ENCODE data around the gene RALGAPA2. TPM values are rescaled to one million over a fixed set of nuclear protein-coding genes. Genes with fewer than 3 reads are reported as not detected.

Gene RALGAPA2
- total and polyA plus RNA-seq, 5 donors from 2014 or later, result 4.7 to 28.8 (median 6.2) TPM

DNA sequence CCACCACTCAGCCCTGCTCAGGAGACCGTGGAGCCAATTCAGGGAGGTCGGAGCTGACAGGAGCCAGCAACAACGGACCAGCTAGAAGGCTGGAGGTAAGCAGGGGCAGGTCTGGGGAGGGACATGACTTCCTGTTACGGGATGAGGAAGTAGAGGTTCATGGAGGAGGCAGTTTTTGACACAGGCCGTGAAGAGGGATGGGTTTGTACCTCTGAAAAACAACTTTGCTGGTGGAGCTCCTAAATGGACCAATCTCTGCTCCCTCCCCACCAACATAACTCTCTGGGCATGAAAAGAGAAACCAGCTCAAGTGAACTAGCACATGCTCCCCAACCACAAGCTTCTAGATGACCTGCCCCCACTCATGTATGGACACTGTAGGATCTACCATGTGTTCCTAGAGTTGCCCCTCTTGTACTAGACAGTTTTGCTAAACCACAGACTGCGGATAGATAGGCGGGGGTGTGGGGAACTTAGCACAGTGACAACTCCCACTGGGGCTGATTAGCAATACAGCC, 31.4 kb downstream of the RALGAPA2 start:
- Histone ChIP-seq H3K4me3 (ENCODE audit: low read depth, low read length) (no peak overlapping the region), H3K4me1 (ENCODE audit: control insufficient read depth, insufficient read depth, low read length, poor library complexity, severe bottlenecking) (no peaks in the 10 kb centered on the region), H3K36me3 (ENCODE audit: control insufficient read depth, insufficient read depth, low read length) (peaks cover 10% of the 10 kb centered on the region), H3K27me3 (ENCODE audit: control insufficient read depth, insufficient read depth, low read length) (no peaks in the 10 kb centered on the region), H3K27ac (ENCODE audit: insufficient read depth, low read length, poor library complexity, severe bottlenecking) (no peak overlapping the region), H3K9me3 (ENCODE audit: control insufficient read depth in 2 of 2, low read length in 2 of 2) (no peaks in the 10 kb centered on the region)
- no peak overlapping the region for H3K4me3 Mint-ChIP-seq
- peak overlapping the region in 2 of 3 donors; percentile 6 to 36 for H3K27ac Mint-ChIP-seq
- peaks cover 29% of the 10 kb centered on the region for H3K36me3 Mint-ChIP-seq
- no peaks in the 10 kb centered on the region for H3K9me3 Mint-ChIP-seq
- H3K27me3 Mint-ChIP-seq, result no peaks in the 10 kb centered on the region
- H3K4me1 Mint-ChIP-seq, result peaks cover 24 to 63% (median 34%) of the 10 kb centered on the region in 4 donors
- DNase-seq (no peak), ATAC-seq (ENCODE audit: low read depth in 2 of 2) (no peak)

DNA sequence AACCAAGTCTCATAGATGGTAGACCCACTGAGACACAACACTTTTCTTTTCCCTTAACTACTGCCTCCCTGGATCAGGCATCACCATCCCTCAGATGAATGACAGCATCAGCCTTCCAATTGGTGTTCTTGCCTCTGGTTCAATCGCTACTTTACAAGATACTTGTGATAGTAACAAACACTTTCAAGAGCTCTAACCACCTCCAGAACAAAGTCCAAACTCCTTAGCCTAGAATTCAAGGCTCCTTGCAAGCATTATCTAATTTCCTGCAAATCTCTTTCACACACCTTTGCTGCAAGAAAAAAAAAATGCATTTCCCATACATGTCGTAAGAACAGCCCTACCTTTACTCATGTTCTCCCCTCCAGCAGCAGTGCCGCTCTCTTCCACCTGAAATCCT, 33.1 kb downstream of the RALGAPA2 start:
- no peak overlapping the region for H3K27ac ChIP-seq (ENCODE audit: insufficient read depth, low read length, poor library complexity, severe bottlenecking)
- H3K27me3 ChIP-seq (ENCODE audit: control insufficient read depth, insufficient read depth, low read length), result no peaks in the 10 kb centered on the region
- peak overlapping the region in 1 of 3 donors; percentile 16 for H3K27ac Mint-ChIP-seq
- H3K36me3 ChIP-seq (ENCODE audit: control insufficient read depth, insufficient read depth, low read length), result peaks cover 10% of the 10 kb centered on the region
- no peaks in the 10 kb centered on the region for H3K27me3 Mint-ChIP-seq
- no peak overlapping the region for H3K4me3 ChIP-seq (ENCODE audit: low read depth, low read length)
- no peak for ATAC-seq (ENCODE audit: low read depth in 2 of 2)
- peaks cover 23 to 58% (median 35%) of the 10 kb centered on the region in 4 donors for H3K4me1 Mint-ChIP-seq
- H3K4me3 Mint-ChIP-seq, result no peak overlapping the region
- no peaks in the 10 kb centered on the region for H3K4me1 ChIP-seq (ENCODE audit: control insufficient read depth, insufficient read depth, low read length, poor library complexity, severe bottlenecking)
- peaks cover 29% of the 10 kb centered on the region for H3K36me3 Mint-ChIP-seq
- H3K9me3 ChIP-seq (ENCODE audit: control insufficient read depth in 2 of 2, low read length in 2 of 2), result no peaks in the 10 kb centered on the region
- H3K9me3 Mint-ChIP-seq, result no peaks in the 10 kb centered on the region
- no peak for DNase-seq

DNA sequence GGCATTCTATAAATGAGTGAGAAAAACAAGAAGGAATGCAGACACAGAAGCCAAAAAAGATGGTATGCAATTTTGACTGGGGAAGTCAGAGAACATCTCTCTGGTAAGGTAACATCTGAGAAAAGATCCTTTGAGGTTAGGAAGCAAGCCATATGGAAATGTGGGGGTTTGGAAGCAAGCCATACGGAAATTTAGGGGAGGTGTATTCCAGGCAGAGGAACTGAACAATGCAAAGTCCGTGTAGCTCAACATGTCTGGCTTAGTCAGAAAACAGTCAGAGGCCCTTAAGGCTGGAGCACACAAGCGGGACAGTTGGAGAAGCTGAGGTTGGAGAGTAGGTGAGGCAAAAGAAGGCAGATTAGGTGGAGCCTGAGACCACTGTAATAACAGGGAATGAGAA, 35.3 kb downstream of the RALGAPA2 start:
- no peak overlapping the region for H3K4me3 ChIP-seq (ENCODE audit: low read depth, low read length)
- H3K36me3 ChIP-seq (ENCODE audit: control insufficient read depth, insufficient read depth, low read length), result peaks cover 10% of the 10 kb centered on the region
- Mint-ChIP-seq H3K36me3 (peaks cover 35% of the 10 kb centered on the region), H3K4me3 (no peak overlapping the region), H3K9me3 (no peaks in the 10 kb centered on the region), H3K27ac (peak overlapping the region in 1 of 3 donors; percentile 10), H3K27me3 (no peaks in the 10 kb centered on the region), H3K4me1 (peaks cover 19 to 43% (median 29%) of the 10 kb centered on the region in 4 donors)
- H3K27ac ChIP-seq (ENCODE audit: insufficient read depth, low read length, poor library complexity, severe bottlenecking), result no peak overlapping the region
- DNase-seq (no peak), ATAC-seq (ENCODE audit: low read depth in 2 of 2) (no peak)
- H3K4me1 ChIP-seq (ENCODE audit: control insufficient read depth, insufficient read depth, low read length, poor library complexity, severe bottlenecking), result no peaks in the 10 kb centered on the region
- no peaks in the 10 kb centered on the region for H3K27me3 ChIP-seq (ENCODE audit: control insufficient read depth, insufficient read depth, low read length)
- H3K9me3 ChIP-seq (ENCODE audit: control insufficient read depth in 2 of 2, low read length in 2 of 2), result no peaks in the 10 kb centered on the region

DNA sequence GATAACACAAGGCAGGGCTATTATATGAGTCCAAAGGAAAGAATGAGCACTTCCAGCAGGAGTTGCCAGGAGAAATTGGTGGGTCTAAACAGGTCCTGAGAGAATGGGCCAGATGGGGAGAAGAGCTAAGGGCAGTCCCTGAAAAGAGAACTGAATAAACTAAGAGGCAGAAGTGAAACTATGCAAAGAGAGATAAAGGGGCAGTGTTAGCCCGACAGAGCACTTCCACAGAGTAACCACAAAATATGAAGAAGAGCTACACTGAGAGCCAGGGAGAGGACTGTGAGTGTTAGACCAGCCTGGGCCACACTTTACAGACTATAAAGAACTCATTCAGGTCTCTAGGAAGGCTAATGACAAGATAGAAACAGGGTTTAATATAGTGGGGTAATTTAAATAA, 43.8 kb downstream of the RALGAPA2 start:
- H3K9me3 Mint-ChIP-seq, result no peaks in the 10 kb centered on the region
- no peak for DNase-seq
- H3K36me3 ChIP-seq (ENCODE audit: control insufficient read depth, insufficient read depth, low read length), result no peaks in the 10 kb centered on the region
- no peaks in the 10 kb centered on the region for H3K9me3 ChIP-seq (ENCODE audit: control insufficient read depth in 2 of 2, low read length in 2 of 2)
- H3K27ac ChIP-seq (ENCODE audit: insufficient read depth, low read length, poor library complexity, severe bottlenecking), result no peak overlapping the region
- peak overlapping the region in 2 of 3 donors; percentile 2 to 13 for H3K27ac Mint-ChIP-seq
- H3K36me3 Mint-ChIP-seq, result peaks cover 30% of the 10 kb centered on the region
- no peak overlapping the region for H3K4me3 Mint-ChIP-seq
- ATAC-seq (ENCODE audit: low read depth in 2 of 2), result peak; percentile 45 to 48
- no peaks in the 10 kb centered on the region for H3K4me1 ChIP-seq (ENCODE audit: control insufficient read depth, insufficient read depth, low read length, poor library complexity, severe bottlenecking)
- no peak overlapping the region for H3K4me3 ChIP-seq (ENCODE audit: low read depth, low read length)
- H3K27me3 Mint-ChIP-seq, result no peaks in the 10 kb centered on the region
- H3K4me1 Mint-ChIP-seq, result peaks cover 9 to 40% (median 23%) of the 10 kb centered on the region in 4 donors
- H3K27me3 ChIP-seq (ENCODE audit: control insufficient read depth, insufficient read depth, low read length), result no peaks in the 10 kb centered on the region

DNA sequence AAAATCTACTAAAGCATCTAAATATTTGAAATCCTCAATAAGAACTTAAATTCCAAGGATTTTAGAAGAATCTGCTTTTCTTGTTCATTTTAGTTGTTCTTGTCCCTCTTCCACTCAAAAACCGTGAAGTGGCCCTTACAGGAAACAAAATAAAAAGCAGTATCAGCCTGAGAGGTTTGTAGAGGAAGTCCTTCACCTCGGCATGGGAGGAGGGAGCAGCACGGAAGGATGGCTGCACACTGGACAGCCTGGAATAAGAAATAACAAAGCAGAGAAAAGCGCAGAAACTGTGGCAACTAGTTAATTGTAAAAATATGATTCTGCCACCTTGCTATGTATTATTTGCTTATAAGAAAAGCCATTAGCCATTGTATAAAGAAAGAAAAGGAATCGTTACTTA, 46.1 kb downstream of the RALGAPA2 start:
- no peaks in the 10 kb centered on the region for H3K27me3 Mint-ChIP-seq
- no peak overlapping the region for H3K4me3 Mint-ChIP-seq
- Histone ChIP-seq H3K9me3 (ENCODE audit: control insufficient read depth in 2 of 2, low read length in 2 of 2) (no peaks in the 10 kb centered on the region), H3K36me3 (ENCODE audit: control insufficient read depth, insufficient read depth, low read length) (no peaks in the 10 kb centered on the region), H3K27me3 (ENCODE audit: control insufficient read depth, insufficient read depth, low read length) (no peaks in the 10 kb centered on the region), H3K27ac (ENCODE audit: insufficient read depth, low read length, poor library complexity, severe bottlenecking) (no peak overlapping the region), H3K4me1 (ENCODE audit: control insufficient read depth, insufficient read depth, low read length, poor library complexity, severe bottlenecking) (no peaks in the 10 kb centered on the region), H3K4me3 (ENCODE audit: low read depth, low read length) (no peak overlapping the region)
- peaks cover 9 to 34% (median 21%) of the 10 kb centered on the region in 4 donors for H3K4me1 Mint-ChIP-seq
- H3K36me3 Mint-ChIP-seq, result peaks cover 22% of the 10 kb centered on the region
- DNase-seq, result no peak
- H3K9me3 Mint-ChIP-seq, result no peaks in the 10 kb centered on the region
- ATAC-seq (ENCODE audit: low read depth in 2 of 2), result no peak
- H3K27ac Mint-ChIP-seq, result no peak overlapping the region

DNA sequence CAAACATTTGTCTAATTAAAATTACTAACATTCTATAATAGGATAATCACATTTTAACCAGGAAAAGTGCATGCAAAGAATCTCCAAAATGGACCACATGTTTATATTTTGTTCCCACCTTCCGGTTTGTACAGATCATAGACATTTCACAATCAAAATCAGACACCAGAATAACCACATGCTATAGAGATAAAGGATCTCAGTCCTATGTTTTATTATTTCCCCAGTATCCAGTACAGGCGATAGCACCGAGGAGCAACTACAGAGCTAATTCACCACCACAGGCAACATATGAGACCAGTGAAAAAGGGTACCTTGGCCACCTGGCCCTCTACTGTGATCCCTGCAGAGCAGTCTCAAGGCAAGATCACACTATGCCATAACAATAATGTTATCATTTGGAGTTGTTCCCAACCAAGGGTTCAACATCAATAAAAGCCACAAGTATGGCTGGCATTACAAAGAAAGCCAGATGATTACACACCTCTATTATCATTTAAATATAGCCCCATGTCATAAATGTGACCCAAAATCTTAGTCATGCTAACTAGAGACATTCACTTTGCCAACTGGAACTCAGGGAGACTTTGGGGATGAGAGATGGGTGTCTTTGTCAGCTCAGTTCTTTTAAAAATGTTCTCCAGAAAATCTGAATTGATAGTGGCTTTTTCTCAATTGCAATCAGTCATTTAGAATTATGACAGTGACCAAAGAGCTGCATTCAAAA, 46.7 kb downstream of the RALGAPA2 start:
- Histone ChIP-seq H3K27me3 (ENCODE audit: control insufficient read depth, insufficient read depth, low read length) (no peaks in the 10 kb centered on the region), H3K4me1 (ENCODE audit: control insufficient read depth, insufficient read depth, low read length, poor library complexity, severe bottlenecking) (no peaks in the 10 kb centered on the region), H3K27ac (ENCODE audit: insufficient read depth, low read length, poor library complexity, severe bottlenecking) (no peak overlapping the region), H3K9me3 (ENCODE audit: control insufficient read depth in 2 of 2, low read length in 2 of 2) (no peaks in the 10 kb centered on the region), H3K4me3 (ENCODE audit: low read depth, low read length) (no peak overlapping the region), H3K36me3 (ENCODE audit: control insufficient read depth, insufficient read depth, low read length) (no peaks in the 10 kb centered on the region)
- Mint-ChIP-seq H3K36me3 (peaks cover 20% of the 10 kb centered on the region), H3K27ac (no peak overlapping the region), H3K4me1 (peaks cover 9 to 35% (median 19%) of the 10 kb centered on the region in 4 donors), H3K4me3 (no peak overlapping the region), H3K9me3 (no peaks in the 10 kb centered on the region), H3K27me3 (no peaks in the 10 kb centered on the region)
- DNase-seq (no peak), ATAC-seq (ENCODE audit: low read depth in 2 of 2) (no peak)

DNA sequence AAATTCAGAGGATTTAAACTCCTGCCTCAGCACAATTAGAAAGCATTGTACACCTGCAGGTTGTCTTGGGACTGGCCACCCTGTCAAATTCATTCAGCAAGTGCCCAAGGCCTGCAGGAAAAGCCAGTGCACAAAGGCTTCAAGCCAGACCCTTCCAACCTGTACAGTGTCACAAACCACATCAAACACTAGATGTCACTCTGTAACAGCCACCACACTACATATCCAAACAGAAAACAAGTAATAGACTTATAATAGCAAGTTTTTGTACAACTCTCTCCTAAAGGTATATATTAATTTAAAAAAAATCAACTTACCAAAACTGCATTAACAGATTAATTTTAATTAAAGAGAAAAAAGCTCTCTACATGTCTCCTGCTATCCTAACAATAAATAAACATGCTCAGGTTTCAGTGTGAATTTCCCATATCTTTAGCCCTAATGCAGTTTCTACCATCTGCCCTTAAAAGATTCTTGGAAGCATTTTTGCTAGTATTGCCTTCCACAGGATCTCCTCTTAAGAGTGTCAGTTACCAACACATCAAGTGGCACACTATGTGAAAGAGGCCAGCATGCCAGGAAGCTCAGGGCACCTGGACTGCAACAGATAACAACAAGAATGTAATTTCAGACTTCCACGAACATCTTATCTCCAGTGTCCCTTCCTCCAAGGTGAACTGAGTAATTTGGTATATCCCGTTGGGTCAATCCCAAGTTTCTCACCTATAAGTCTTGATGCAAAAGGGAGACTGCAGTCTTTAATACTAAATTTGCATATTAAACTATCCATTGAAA, 47.5 kb downstream of the RALGAPA2 start:
- peak overlapping the region in 1 of 3 donors; percentile 10 for H3K27ac Mint-ChIP-seq
- no peaks in the 10 kb centered on the region for H3K9me3 Mint-ChIP-seq
- H3K27me3 Mint-ChIP-seq, result no peaks in the 10 kb centered on the region
- Histone ChIP-seq H3K4me3 (ENCODE audit: low read depth, low read length) (no peak overlapping the region), H3K36me3 (ENCODE audit: control insufficient read depth, insufficient read depth, low read length) (no peaks in the 10 kb centered on the region), H3K27me3 (ENCODE audit: control insufficient read depth, insufficient read depth, low read length) (no peaks in the 10 kb centered on the region), H3K4me1 (ENCODE audit: control insufficient read depth, insufficient read depth, low read length, poor library complexity, severe bottlenecking) (no peaks in the 10 kb centered on the region), H3K9me3 (ENCODE audit: control insufficient read depth in 2 of 2, low read length in 2 of 2) (no peaks in the 10 kb centered on the region), H3K27ac (ENCODE audit: insufficient read depth, low read length, poor library complexity, severe bottlenecking) (no peak overlapping the region)
- peaks cover 16% of the 10 kb centered on the region for H3K36me3 Mint-ChIP-seq
- H3K4me1 Mint-ChIP-seq, result peaks cover 9 to 34% (median 19%) of the 10 kb centered on the region in 4 donors
- no peak overlapping the region for H3K4me3 Mint-ChIP-seq
- DNase-seq (peak in 2 of 3 donors; percentile 2 to 53), ATAC-seq (ENCODE audit: low read depth in 2 of 2) (peak; percentile 57 to 60)

Data from CD4-positive, CD25-positive, alpha-beta regulatory T cell (primary cell).